Measurements from ENCODE around the gene SHROOM3. TPM values are rescaled to one million over a fixed set of nuclear protein-coding genes. Genes with fewer than 3 reads are reported as not detected.

SHROOM3 gene
- total RNA-seq, 2 donors from 2014 or later: not detected

- Mint-ChIP-seq H3K27me3 (peaks cover 22 to 49% of the 10 kb centered on the region in 2 donors), H3K4me1 (ENCODE audit: low read depth in 2 of 2) (no peaks in the 10 kb centered on the region), H3K9me3 (no peaks in the 10 kb centered on the region), H3K27ac (no peak overlapping the region), H3K36me3 (no peaks in the 10 kb centered on the region), H3K4me3 (no peak overlapping the region)
- ATAC-seq (no peak), DNase-seq (ENCODE audit: low spot score) (no peak)
Observed at GRCh38 chr4:76800902-76801301, 365.9 kb downstream of the SHROOM3 start.

- Mint-ChIP-seq H3K4me1 (ENCODE audit: low read depth in 2 of 2) (no peaks in the 10 kb centered on the region), H3K36me3 (no peaks in the 10 kb centered on the region), H3K27ac (no peak overlapping the region), H3K9me3 (no peaks in the 10 kb centered on the region), H3K4me3 (no peak overlapping the region), H3K27me3 (peaks cover 24 to 49% of the 10 kb centered on the region in 2 donors)
- DNase-seq (ENCODE audit: low spot score) (no peak), ATAC-seq (peak in 1 of 2 donors; percentile 35)
Observed at GRCh38 chr4:76801621-76802235, 366.7 kb downstream of the SHROOM3 start.

GRCh38 chr4:76802236-76803021, 367.4 kb downstream of the SHROOM3 start:
- Mint-ChIP-seq H3K36me3 (no peaks in the 10 kb centered on the region), H3K4me3 (no peak overlapping the region), H3K27me3 (peaks cover 26 to 49% of the 10 kb centered on the region in 2 donors), H3K4me1 (ENCODE audit: low read depth in 2 of 2) (no peaks in the 10 kb centered on the region), H3K9me3 (peaks cover 2% of the 10 kb centered on the region), H3K27ac (no peak overlapping the region)
- no peak for ATAC-seq
- no peak for DNase-seq (ENCODE audit: low spot score)

- ATAC-seq (no peak), DNase-seq (ENCODE audit: low spot score) (no peak)
- Mint-ChIP-seq H3K27ac (no peak overlapping the region), H3K4me3 (no peak overlapping the region), H3K9me3 (peaks cover 2% of the 10 kb centered on the region), H3K27me3 (peaks cover 22 to 43% of the 10 kb centered on the region in 2 donors), H3K36me3 (peaks cover 6% of the 10 kb centered on the region), H3K4me1 (ENCODE audit: low read depth in 2 of 2) (no peaks in the 10 kb centered on the region)
Observed at GRCh38 chr4:76803522-76803921, 368.5 kb downstream of the SHROOM3 start.

GRCh38 chr4:76804096-76804495, 369.1 kb downstream of the SHROOM3 start:
- peaks cover 22 to 38% of the 10 kb centered on the region in 2 donors for H3K27me3 Mint-ChIP-seq
- no peak for DNase-seq (ENCODE audit: low spot score)
- H3K4me1 Mint-ChIP-seq (ENCODE audit: low read depth in 2 of 2): no peaks in the 10 kb centered on the region
- no peak for ATAC-seq
- peaks cover 10% of the 10 kb centered on the region for H3K36me3 Mint-ChIP-seq
- H3K9me3 Mint-ChIP-seq: peaks cover 2% of the 10 kb centered on the region
- H3K4me3 Mint-ChIP-seq: no peak overlapping the region
- H3K27ac Mint-ChIP-seq: no peak overlapping the region

GRCh38 chr4:76806346-76806745, 371.3 kb downstream of the SHROOM3 start:
- Mint-ChIP-seq H3K27ac (no peak overlapping the region), H3K9me3 (peaks cover 2% of the 10 kb centered on the region), H3K36me3 (peaks cover 10% of the 10 kb centered on the region), H3K4me3 (no peak overlapping the region), H3K27me3 (peaks cover 20 to 21% of the 10 kb centered on the region in 2 donors), H3K4me1 (ENCODE audit: low read depth in 2 of 2) (no peaks in the 10 kb centered on the region)
- DNase-seq (ENCODE audit: low spot score) (no peak), ATAC-seq (no peak)

- no peak overlapping the region for H3K4me3 Mint-ChIP-seq
- H3K27ac Mint-ChIP-seq: no peak overlapping the region
- DNase-seq (ENCODE audit: low spot score) (no peak), ATAC-seq (no peak)
- H3K27me3 Mint-ChIP-seq: peaks cover 20 to 23% of the 10 kb centered on the region in 2 donors
- H3K36me3 Mint-ChIP-seq: peaks cover 10% of the 10 kb centered on the region
- H3K4me1 Mint-ChIP-seq (ENCODE audit: low read depth in 2 of 2): no peaks in the 10 kb centered on the region
- H3K9me3 Mint-ChIP-seq: peaks cover 2% of the 10 kb centered on the region
Observed at GRCh38 chr4:76806757-76807156, 371.7 kb downstream of the SHROOM3 start.

GRCh38 chr4:76809594-76810305, 374.7 kb downstream of the SHROOM3 start:
- no peak overlapping the region for H3K27ac Mint-ChIP-seq
- DNase-seq (ENCODE audit: low spot score) (no peak), ATAC-seq (no peak)
- H3K27me3 Mint-ChIP-seq: peaks cover 17 to 20% of the 10 kb centered on the region in 2 donors
- H3K36me3 Mint-ChIP-seq: peaks cover 10% of the 10 kb centered on the region
- H3K4me3 Mint-ChIP-seq: no peak overlapping the region
- peaks cover 2% of the 10 kb centered on the region for H3K9me3 Mint-ChIP-seq
- no peaks in the 10 kb centered on the region for H3K4me1 Mint-ChIP-seq (ENCODE audit: low read depth in 2 of 2)

- Mint-ChIP-seq H3K27ac (no peak overlapping the region), H3K9me3 (peaks cover 4% of the 10 kb centered on the region), H3K4me1 (ENCODE audit: low read depth in 2 of 2) (no peaks in the 10 kb centered on the region), H3K4me3 (no peak overlapping the region), H3K27me3 (peaks cover 17 to 24% of the 10 kb centered on the region in 2 donors), H3K36me3 (peaks cover 10% of the 10 kb centered on the region)
- ATAC-seq (no peak), DNase-seq (ENCODE audit: low spot score) (no peak)
Observed at GRCh38 chr4:76811604-76812412, 376.8 kb downstream of the SHROOM3 start.

GRCh38 chr4:76813070-76813469, 378.0 kb downstream of the SHROOM3 start:
- no peak overlapping the region for H3K27ac Mint-ChIP-seq
- no peak overlapping the region for H3K4me3 Mint-ChIP-seq
- ATAC-seq (no peak), DNase-seq (ENCODE audit: low spot score) (no peak)
- peaks cover 2% of the 10 kb centered on the region for H3K9me3 Mint-ChIP-seq
- H3K27me3 Mint-ChIP-seq: peaks cover 15 to 26% of the 10 kb centered on the region in 2 donors
- H3K4me1 Mint-ChIP-seq (ENCODE audit: low read depth in 2 of 2): no peaks in the 10 kb centered on the region
- H3K36me3 Mint-ChIP-seq: peaks cover 5% of the 10 kb centered on the region

- ATAC-seq (no peak), DNase-seq (ENCODE audit: low spot score) (no peak)
- Mint-ChIP-seq H3K4me1 (ENCODE audit: low read depth in 2 of 2) (no peaks in the 10 kb centered on the region), H3K4me3 (no peak overlapping the region), H3K27ac (no peak overlapping the region), H3K27me3 (peaks cover 14 to 44% of the 10 kb centered on the region in 2 donors), H3K36me3 (peaks cover 6% of the 10 kb centered on the region), H3K9me3 (peaks cover 4% of the 10 kb centered on the region)
Observed at GRCh38 chr4:76821641-76822040, 386.6 kb downstream of the SHROOM3 start.

GRCh38 chr4:76822303-76822702, 387.3 kb downstream of the SHROOM3 start:
- no peak for DNase-seq (ENCODE audit: low spot score)

GRCh38 chr4:76823495-76823894, 388.5 kb downstream of the SHROOM3 start:
- H3K4me3 Mint-ChIP-seq: no peak overlapping the region
- H3K36me3 Mint-ChIP-seq: peaks cover 6% of the 10 kb centered on the region
- peaks cover 12 to 38% of the 10 kb centered on the region in 2 donors for H3K27me3 Mint-ChIP-seq
- H3K27ac Mint-ChIP-seq: no peak overlapping the region
- ATAC-seq (no peak), DNase-seq (ENCODE audit: low spot score) (no peak)
- H3K4me1 Mint-ChIP-seq (ENCODE audit: low read depth in 2 of 2): no peaks in the 10 kb centered on the region
- peaks cover 4% of the 10 kb centered on the region for H3K9me3 Mint-ChIP-seq

More at GRCh38 chr4:76822303-76822702, 387.3 kb downstream of the SHROOM3 start:
- peaks cover 14 to 44% of the 10 kb centered on the region in 2 donors for H3K27me3 Mint-ChIP-seq
- H3K4me3 Mint-ChIP-seq: no peak overlapping the region
- ATAC-seq: no peak
- H3K4me1 Mint-ChIP-seq (ENCODE audit: low read depth in 2 of 2): no peaks in the 10 kb centered on the region
- no peak overlapping the region for H3K27ac Mint-ChIP-seq
- H3K36me3 Mint-ChIP-seq: peaks cover 6% of the 10 kb centered on the region
- H3K9me3 Mint-ChIP-seq: peaks cover 4% of the 10 kb centered on the region
